ENCODE data around the gene ZNF836. TPM values are rescaled to one million over a fixed set of nuclear protein-coding genes. Genes with fewer than 3 reads are reported as not detected.

The ZNF836 gene
- total RNA-seq, 6 experiments from 2014 or later = 1.5 to 3.7 (median 2.8) TPM

- Histone ChIP-seq H3K9me3 (no peaks in the 10 kb centered on the region), H3K4me3 (no peak overlapping the region), H3K36me3 (peaks cover 27 to 100% (median 69%) of the 10 kb centered on the region in 4 donors), H3K27me3 (no peaks in the 10 kb centered on the region), H3K27ac (no peak overlapping the region), H3K4me1 (no peaks in the 10 kb centered on the region)
- DNase-seq (no peak), ATAC-seq (no peak)
- intact Hi-C loops (cut with DNase I) = no loop called here
- no CpG with 5 or more reads among the region's 3 CpGs for WGBS (ENCODE audit: insufficient coverage, low coverage, low lambda C conversion rate, missing lambda C conversion rate)
- TF ChIP-seq CTCF (IDR thresholded peaks at IDR 0.05) = no peak
- no peak for TF ChIP-seq POLR2A (IDR thresholded peaks at IDR 0.05)
Observed at GRCh38 chr19:52216401-52216800, 45.0 kb upstream of the ZNF836 start.

- Histone ChIP-seq H3K27ac (no peak overlapping the region), H3K36me3 (peaks cover 8 to 97% (median 54%) of the 10 kb centered on the region in 4 donors), H3K9me3 (no peaks in the 10 kb centered on the region), H3K27me3 (no peaks in the 10 kb centered on the region), H3K4me1 (no peaks in the 10 kb centered on the region), H3K4me3 (no peak overlapping the region)
- no peak for DNase-seq
- 98% methylated on average over 4 of the region's 5 CpGs for WGBS (ENCODE audit: insufficient coverage, low coverage, low lambda C conversion rate, missing lambda C conversion rate)
- no peak for ATAC-seq
- TF ChIP-seq POLR2A (IDR thresholded peaks at IDR 0.05) (no peak), CTCF (IDR thresholded peaks at IDR 0.05) (no peak)
- intact Hi-C loops (cut with DNase I) = no loop called here
Observed at GRCh38 chr19:52214241-52214640, 42.8 kb upstream of the ZNF836 start.

DNA sequence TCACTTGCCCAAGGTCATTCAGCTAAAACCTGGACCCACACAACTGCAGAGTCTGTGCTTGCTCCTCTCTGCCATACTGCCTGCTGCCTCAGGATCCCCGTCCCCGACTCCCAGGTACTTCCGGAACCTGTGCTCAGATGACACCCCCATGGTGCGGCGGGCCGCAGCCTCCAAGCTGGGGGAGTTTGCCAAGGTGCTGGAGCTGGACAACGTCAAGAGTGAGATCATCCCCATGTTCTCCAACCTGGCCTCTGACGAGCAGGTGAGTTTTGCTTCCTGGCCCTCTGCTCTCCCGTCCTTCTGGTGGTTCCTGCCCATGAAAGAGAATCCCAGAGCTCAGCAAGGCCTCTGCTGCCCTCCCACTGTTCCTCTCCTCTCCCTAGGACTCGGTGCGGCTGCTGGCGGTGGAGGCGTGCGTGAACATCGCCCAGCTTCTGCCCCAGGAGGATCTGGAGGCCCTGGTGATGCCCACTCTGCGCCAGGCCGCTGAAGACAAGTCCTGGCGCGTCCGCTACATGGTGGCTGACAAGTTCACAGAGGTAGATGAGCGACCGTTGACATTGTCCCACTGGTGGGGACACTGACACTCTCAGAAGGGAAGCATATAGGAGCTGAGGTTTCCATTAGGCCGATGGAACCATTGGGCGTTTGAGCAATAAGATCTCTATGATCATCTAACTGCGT, 41.3 kb upstream of the ZNF836 start:
- no peak for TF ChIP-seq POLR2A (IDR thresholded peaks at IDR 0.05)
- TF ChIP-seq CTCF (IDR thresholded peaks at IDR 0.05) = no peak
- Histone ChIP-seq H3K4me1 (no peaks in the 10 kb centered on the region), H3K27ac (no peak overlapping the region), H3K36me3 (peaks cover 8 to 94% (median 49%) of the 10 kb centered on the region in 4 donors), H3K27me3 (no peaks in the 10 kb centered on the region), H3K9me3 (no peaks in the 10 kb centered on the region), H3K4me3 (no peak overlapping the region)
- intact Hi-C loops (cut with DNase I) = no loop called here
- WGBS (ENCODE audit: insufficient coverage, low coverage, low lambda C conversion rate, missing lambda C conversion rate) = 92% methylated on average over 6 of the region's 25 CpGs
- ATAC-seq = no peak
- no peak for DNase-seq

DNA sequence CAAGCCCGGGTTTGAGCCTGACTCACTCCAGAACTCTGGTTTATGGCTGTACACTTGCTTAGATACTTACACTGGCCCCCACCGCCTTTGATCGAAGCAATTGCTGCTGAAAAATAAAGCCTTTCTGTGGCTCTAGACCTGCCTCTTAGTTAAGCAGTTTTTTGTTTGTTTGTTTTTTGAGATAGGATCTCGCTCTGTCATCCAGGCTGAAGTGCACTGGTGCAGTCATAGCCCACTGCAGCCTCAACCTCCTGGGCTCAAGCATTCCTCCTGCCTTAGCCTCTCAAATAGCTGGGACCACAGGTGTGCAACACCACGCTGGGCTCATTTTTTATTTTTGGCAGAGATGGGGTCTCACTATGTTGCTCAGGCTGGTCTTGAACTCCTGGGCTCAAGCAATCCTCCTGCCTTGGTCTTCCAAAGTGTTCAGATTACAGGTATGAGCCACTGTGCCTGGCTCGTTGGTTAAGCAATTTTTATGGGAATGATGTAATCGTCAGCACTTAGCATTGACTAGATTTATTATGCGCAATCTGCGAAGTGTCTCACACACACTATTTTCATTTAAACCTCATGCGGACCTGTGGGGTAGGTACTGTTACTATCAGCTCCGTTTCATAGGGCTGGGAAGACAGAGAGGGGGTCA, 40.6 kb upstream of the ZNF836 start:
- 79% methylated on average over 8 of the region's 11 CpGs for whole genome bisulfite sequencing (ENCODE audit: insufficient coverage, low coverage, low lambda C conversion rate, missing lambda C conversion rate)

More for the DNA sequence above, 40.6 kb upstream of the ZNF836 start:
- ATAC-seq (no peak), DNase-seq (no peak)
- intact Hi-C loops (cut with DNase I) = no loop called here
- no peaks in the 10 kb centered on the region for H3K9me3 ChIP-seq
- H3K27ac ChIP-seq = no peak overlapping the region
- H3K4me3 ChIP-seq = no peak overlapping the region
- no peaks in the 10 kb centered on the region for H3K27me3 ChIP-seq
- H3K36me3 ChIP-seq = peaks cover 8 to 94% (median 48%) of the 10 kb centered on the region in 4 donors
- no peaks in the 10 kb centered on the region for H3K4me1 ChIP-seq
- TF ChIP-seq CTCF (IDR thresholded peaks at IDR 0.05) (no peak), POLR2A (IDR thresholded peaks at IDR 0.05) (no peak)

All from right lobe of liver (tissue), 6 donors.